GM10266 (cell line): Measurements from ENCODE around the gene SLC17A9.

Experiments used
- DNase-seq: peaks from one replicate; pipeline ENCODE4 v3.0.0; 2012; ENCODE audit errors: extremely low spot score
- CTCF ChIP-seq: IDR thresholded peaks from 2 replicates; pipeline ENCODE4 v1.5.1; 2012; ENCODE audit warnings: mild to moderate bottlenecking, low read depth; ENCODE audit not compliant: control insufficient read depth, insufficient read depth; ENCODE audit errors: missing control alignments

The SLC17A9 gene

GRCh38 chr20:62978561-62978943 is 26.0 kb downstream of the SLC17A9 start:
- peak; percentile 70 for DNase-seq
- no peak for TF ChIP-seq CTCF

- DNase-seq, result no peak
- no peak for TF ChIP-seq CTCF
Observed at GRCh38 chr20:62979310-62979709, 26.8 kb downstream of the SLC17A9 start.

- TF ChIP-seq CTCF, result no peak
- no peak for DNase-seq
Observed at GRCh38 chr20:62979876-62980373, 27.4 kb downstream of the SLC17A9 start.

- DNase-seq, result no peak
- no peak for TF ChIP-seq CTCF
Observed at GRCh38 chr20:62980380-62980960, 28.0 kb downstream of the SLC17A9 start.

DNA sequence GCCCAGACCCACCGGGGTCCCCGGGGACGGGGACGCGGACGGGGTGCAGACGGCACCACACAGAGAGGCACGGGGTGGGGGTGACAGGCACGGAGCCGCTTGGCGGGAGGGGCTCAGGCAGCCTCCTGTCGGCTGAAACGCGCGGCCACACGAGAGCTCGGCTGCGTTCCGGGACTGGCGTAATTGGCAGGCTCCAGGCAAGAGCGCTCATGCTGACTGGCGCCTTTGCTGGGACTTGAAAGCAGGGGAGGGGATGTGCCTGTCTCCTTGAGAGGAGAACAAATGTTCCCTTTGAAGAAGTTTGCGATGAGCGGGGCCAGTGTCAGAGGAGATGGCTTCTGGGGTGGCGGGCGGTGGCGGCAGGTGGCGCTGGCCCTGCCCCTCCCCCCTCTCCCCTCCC is 28.5 kb downstream of the SLC17A9 start:
- DNase-seq, result peak; percentile 50

DNA sequence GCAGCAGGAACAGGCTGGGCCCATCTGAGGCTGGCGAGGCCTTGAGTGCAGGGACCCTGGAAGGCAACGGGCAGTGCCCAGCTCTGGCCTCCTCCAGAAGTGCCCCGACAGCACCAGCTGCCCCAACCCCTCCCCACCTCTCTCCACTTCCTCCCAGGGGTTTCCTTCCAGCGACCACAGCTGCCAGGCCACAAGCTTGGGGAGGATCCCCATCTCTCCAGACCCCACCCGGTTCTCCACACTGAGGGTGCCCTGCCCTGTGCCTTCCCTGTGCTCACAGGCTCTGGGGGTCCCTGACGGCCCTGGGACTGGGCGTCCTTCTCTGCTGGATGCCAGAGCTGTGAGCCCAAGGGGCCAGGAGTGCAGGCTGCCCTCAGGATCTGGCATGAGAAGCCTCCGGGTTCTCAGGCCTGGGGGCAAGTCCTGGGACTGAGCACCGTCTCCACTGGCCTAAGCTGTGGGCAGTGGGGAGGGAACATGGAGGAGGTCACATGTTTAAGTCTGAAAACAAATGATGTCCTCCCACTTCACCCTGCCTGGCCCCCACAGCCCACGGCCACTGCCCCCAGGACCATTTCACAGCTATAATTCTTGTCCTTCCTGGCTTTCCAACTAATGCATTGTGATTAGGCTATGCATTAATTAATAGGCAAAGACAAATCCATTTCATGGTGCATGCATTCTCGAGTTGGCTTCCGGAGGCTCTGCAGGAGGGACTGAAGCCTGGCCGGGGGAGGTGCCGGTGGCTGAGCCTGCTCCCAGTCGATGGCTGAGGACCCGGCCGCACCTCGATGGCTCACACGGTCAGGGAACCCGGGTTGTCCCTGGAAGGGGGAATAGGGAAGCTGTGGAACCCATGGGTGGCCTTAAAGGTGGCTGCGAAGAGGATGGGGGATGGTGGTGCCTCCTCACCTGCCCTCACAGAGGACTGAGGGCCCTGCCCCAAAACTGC is 29.9 kb downstream of the SLC17A9 start:
- no peak for DNase-seq
- TF ChIP-seq CTCF, result no peak

More for the DNA sequence above, 28.5 kb downstream of the SLC17A9 start:
- TF ChIP-seq CTCF, result no peak

GRCh38 chr20:62983210-62983609 is 30.7 kb downstream of the SLC17A9 start:
- TF ChIP-seq CTCF, result no peak
- no peak for DNase-seq
